Activated T-cell treated with anti-CD3 and anti-CD28 coated beads, Interleukin-2, amount 50 U/mL, for 4 hours (primary cell): Measurements from ENCODE around the gene SH3TC1. TPM values are rescaled to one million over a fixed set of nuclear protein-coding genes. Genes with fewer than 3 reads are reported as not detected.

Experiments used
- ATAC-seq, 2 donors: fragments of 200-7000 bp; cut with Tn5 transposase; one replicate each; pipeline ENCODE4 v1.10.0; 2021
- DNase-seq: peaks from one replicate; pipeline ENCODE4 v3.0.0-alpha.2; 2020
- H3K27me3 Mint-ChIP-seq: one replicate; pipeline ENCODE4 v1.8.0; 2021; ENCODE audit warnings: low read depth, mixed read lengths
- H3K36me3 Mint-ChIP-seq: one replicate; pipeline ENCODE4 v1.8.0; 2022; ENCODE audit warnings: mixed read lengths; ENCODE audit not compliant: insufficient read depth
- H3K4me1 Mint-ChIP-seq: one replicate; pipeline ENCODE4 v1.8.0; 2021; ENCODE audit warnings: low read depth, mixed read lengths
- H3K4me3 Mint-ChIP-seq: one replicate; pipeline ENCODE4 v1.8.0; 2021; ENCODE audit warnings: mild to moderate bottlenecking, moderate library complexity, mixed read lengths
- H3K9me3 Mint-ChIP-seq: one replicate; pipeline ENCODE4 v1.8.0; 2021; ENCODE audit warnings: mixed read lengths
- total RNA-seq, 3 donors: library from RNA; stranded (reverse); gene quantifications; one replicate each; pipeline ENCODE4 v1.2.1, GENCODE V29; 2021

The SH3TC1 gene
- total RNA-seq, 3 donors from 2014 or later: 3.0 to 8.8 (median 4.0) TPM

DNA sequence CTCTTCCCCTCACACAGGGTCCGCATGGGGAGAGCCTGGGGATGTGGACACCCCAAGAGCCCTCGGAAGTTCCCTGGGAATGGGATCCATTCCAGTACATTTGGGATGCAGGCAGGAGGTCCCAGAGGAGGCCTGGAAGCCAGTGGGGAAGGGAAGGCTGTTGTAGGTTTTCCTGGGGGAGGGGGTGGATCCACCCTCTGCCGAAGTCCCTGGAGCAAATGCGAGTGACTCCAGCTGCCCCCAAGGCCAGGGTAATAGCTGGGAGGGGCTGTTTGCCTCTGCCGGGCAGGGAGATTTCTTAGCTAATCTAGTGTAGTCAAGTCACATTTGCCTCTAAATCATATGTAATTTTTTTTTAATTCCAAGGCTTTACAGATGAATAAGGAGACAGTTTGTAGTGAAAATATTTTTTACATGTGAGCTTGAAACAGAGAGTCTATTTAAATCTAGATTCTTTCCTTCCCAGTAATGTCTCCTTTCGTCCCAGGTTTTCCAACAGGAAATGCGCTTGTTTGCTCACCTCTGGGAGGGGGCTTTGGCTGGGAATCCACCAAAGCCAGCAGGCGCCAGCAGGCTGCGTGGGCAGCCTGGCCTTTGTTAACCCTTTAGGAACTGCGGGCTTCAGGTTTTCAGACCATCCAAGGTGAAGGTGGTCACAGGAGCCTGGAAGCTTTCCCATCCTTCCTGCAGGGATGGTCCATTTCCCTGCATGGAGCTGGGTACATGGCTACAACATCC lies 26.8 kb downstream of the SH3TC1 start:
- Mint-ChIP-seq H3K4me3 (no peak overlapping the region), H3K9me3 (no peaks in the 10 kb centered on the region), H3K36me3 (peaks cover 14% of the 10 kb centered on the region), H3K4me1 (peaks cover 38% of the 10 kb centered on the region), H3K27me3 (no peaks in the 10 kb centered on the region)
- no peak for ATAC-seq
- no peak for DNase-seq

DNA sequence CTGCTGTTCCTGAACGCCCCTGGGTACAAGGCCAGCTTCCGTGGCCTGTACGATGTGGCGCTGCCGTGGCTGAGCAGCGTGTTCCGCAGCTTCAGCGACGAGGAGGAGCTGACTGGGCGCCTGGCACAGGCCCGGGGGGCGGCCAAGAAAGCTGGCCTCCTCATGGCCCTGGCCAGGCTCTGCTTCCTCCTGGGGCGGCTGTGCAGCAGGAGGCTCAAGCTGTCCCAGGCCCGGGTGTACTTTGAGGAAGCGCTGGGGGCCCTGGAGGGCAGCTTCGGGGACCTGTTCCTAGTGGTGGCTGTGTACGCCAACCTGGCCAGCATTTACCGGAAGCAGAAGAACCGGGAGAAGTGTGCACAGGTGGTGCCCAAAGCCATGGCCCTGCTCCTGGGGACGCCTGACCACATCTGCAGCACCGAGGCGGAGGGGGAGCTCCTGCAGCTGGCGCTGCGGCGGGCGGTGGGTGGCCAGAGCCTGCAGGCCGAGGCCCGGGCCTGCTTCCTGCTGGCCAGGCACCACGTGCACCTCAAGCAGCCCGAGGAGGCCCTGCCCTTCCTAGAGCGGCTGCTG lies 28.2 kb downstream of the SH3TC1 start:
- Mint-ChIP-seq H3K9me3 (no peaks in the 10 kb centered on the region), H3K4me1 (peaks cover 28% of the 10 kb centered on the region), H3K4me3 (no peak overlapping the region), H3K27me3 (no peaks in the 10 kb centered on the region), H3K36me3 (peaks cover 14% of the 10 kb centered on the region)
- ATAC-seq: no peak
- no peak for DNase-seq

DNA sequence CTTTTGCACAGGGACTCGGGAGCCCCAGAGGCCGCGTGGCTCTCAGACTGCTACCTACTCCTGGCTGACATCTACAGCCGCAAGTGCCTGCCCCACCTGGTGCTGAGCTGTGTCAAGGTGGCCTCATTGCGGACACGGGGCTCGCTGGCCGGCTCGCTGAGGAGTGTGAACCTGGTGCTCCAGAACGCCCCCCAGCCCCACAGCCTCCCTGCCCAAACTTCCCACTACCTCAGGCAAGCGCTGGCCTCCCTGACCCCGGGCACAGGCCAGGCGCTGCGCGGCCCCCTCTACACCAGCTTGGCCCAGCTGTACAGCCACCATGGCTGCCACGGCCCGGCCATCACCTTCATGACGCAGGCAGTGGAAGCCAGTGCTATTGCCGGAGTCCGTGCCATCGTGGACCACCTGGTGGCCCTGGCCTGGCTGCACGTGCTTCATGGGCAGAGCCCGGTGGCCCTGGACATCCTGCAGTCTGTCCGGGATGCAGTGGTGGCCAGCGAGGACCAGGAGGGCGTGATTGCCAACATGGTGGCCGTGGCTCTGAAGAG lies 28.8 kb downstream of the SH3TC1 start:
- Mint-ChIP-seq H3K36me3 (peaks cover 10% of the 10 kb centered on the region), H3K4me1 (peaks cover 24% of the 10 kb centered on the region), H3K9me3 (no peaks in the 10 kb centered on the region), H3K27me3 (no peaks in the 10 kb centered on the region), H3K4me3 (no peak overlapping the region)
- DNase-seq (no peak), ATAC-seq (no peak)

DNA sequence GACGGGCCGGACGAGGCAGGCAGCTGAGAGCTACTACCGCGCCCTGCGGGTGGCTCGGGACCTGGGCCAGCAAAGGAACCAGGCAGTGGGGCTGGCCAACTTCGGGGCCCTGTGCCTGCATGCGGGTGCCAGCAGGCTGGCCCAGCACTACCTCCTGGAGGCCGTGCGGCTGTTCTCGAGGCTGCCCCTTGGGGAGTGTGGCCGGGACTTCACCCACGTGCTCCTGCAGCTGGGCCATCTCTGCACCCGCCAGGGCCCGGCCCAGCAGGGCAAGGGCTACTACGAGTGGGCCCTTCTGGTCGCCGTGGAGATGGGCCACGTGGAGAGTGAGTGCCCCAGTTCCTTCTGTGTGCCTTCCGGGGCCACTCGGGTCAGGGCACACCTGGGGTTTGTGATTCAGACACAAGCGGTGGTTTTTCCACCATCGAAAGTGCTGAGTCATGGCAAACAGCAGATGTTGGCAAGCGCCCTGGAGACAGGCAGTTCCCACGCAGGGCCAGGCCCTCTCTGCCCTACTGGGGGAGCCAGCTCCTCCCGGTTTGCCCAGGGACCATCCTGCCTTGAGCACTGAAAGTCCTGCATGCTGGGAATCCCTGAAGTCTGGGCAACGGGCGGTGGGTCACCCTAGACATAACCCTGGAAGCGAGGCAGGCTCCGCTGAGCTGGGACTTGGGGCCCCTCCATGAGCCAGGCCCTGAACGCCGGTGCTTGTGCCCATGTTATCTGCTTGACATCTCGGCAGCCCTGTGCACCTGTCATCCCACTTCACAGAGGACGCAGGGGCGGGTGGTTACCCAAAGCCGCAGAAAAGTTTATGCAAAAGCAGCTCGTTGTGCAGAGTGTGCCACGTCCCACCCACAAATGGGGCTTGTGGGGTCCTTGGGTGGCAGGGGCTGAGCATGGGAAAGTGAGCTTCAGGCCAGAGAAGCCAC lies 29.5 kb downstream of the SH3TC1 start:
- ATAC-seq (peak; percentile 85 to 87), DNase-seq (peak; percentile 69)
- peaks cover 9% of the 10 kb centered on the region for H3K36me3 Mint-ChIP-seq
- no peaks in the 10 kb centered on the region for H3K27me3 Mint-ChIP-seq
- H3K9me3 Mint-ChIP-seq: no peaks in the 10 kb centered on the region
- peak overlapping the region; percentile 51 for H3K4me3 Mint-ChIP-seq
- peaks cover 24% of the 10 kb centered on the region for H3K4me1 Mint-ChIP-seq

DNA sequence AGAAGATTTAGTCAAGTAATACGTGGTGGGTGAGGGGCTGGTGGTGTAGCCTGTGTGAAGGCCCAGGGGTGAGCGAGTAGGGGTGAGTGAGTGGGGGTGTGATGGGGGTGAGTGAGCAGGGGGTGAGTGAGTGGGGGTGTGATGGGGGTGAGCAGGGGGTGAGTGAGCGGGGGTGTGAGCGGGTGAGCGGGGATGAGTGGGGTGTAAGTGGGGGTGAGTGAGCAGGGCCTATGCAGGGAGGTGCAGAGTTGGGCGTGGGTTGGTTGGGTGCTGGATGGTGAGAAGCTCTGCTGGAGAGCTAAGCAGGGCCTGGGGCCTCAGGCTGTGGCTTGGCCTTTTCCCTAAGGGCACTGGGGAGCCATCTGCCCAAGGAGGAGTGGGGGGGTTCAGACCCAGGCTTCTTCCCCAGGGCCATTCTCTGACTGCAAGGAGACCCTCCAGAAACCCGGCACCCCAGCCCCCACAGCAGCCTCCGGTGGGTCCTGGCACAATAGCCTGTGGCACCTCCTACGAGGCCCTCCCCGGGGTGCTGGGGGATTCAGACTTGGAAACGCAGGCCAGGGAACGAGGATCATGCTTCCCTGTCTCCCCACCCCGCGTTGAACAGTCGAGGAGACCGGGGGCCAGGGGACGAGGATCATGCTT lies 30.4 kb downstream of the SH3TC1 start:
- no peak overlapping the region for H3K4me3 Mint-ChIP-seq
- peaks cover 2% of the 10 kb centered on the region for H3K36me3 Mint-ChIP-seq
- no peak for DNase-seq
- no peaks in the 10 kb centered on the region for H3K9me3 Mint-ChIP-seq
- ATAC-seq: peak; percentile 7 to 31
- no peaks in the 10 kb centered on the region for H3K27me3 Mint-ChIP-seq
- H3K4me1 Mint-ChIP-seq: peaks cover 19% of the 10 kb centered on the region

DNA sequence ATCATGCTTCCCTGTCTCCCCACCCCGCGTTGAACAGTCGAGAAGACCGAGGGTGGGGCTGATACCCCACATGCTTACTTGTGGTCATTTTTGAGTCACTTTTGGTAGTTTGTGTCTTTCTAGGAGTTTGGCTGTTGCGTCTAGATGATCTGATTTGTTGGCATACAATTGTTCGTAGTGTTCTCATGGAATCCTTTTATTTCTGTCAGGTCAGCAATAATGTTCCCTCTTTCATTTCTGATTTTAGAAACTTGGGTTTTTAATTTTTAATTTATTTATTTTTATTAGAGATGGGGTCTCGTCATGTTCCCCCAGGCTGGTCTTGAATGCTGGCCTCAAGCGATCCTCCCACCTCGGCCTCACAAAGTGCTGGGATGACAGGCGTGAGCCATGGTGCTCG lies 30.9 kb downstream of the SH3TC1 start:
- Mint-ChIP-seq H3K4me3 (no peak overlapping the region), H3K36me3 (no peaks in the 10 kb centered on the region)

DNA sequence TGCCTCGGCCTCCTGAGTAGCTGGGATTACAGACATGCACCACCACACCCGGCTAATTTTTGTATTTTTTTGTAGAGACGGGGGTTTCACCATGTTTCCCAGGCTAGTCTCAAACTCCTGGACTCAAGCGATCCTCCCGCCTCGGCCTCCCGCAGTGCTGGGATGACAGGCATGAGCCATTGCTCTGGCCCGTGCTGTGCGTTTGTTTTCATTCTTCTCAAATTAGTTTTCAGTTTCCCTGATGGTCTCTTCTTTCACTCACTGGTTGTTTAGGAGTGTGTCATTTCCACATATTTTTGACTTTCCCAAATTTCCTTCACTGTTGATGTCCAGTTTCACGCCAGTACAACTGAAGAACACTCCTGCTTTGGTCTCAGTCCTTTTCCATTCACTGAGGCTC lies 31.8 kb downstream of the SH3TC1 start:
- Mint-ChIP-seq H3K4me3 (no peak overlapping the region), H3K27me3 (no peaks in the 10 kb centered on the region), H3K9me3 (no peaks in the 10 kb centered on the region), H3K4me1 (peaks cover 19% of the 10 kb centered on the region), H3K36me3 (no peaks in the 10 kb centered on the region)
- DNase-seq (no peak), ATAC-seq (no peak)

More for the DNA sequence above, 30.9 kb downstream of the SH3TC1 start:
- DNase-seq (no peak), ATAC-seq (no peak)
- H3K27me3 Mint-ChIP-seq: no peaks in the 10 kb centered on the region
- H3K9me3 Mint-ChIP-seq: no peaks in the 10 kb centered on the region
- peaks cover 19% of the 10 kb centered on the region for H3K4me1 Mint-ChIP-seq

DNA sequence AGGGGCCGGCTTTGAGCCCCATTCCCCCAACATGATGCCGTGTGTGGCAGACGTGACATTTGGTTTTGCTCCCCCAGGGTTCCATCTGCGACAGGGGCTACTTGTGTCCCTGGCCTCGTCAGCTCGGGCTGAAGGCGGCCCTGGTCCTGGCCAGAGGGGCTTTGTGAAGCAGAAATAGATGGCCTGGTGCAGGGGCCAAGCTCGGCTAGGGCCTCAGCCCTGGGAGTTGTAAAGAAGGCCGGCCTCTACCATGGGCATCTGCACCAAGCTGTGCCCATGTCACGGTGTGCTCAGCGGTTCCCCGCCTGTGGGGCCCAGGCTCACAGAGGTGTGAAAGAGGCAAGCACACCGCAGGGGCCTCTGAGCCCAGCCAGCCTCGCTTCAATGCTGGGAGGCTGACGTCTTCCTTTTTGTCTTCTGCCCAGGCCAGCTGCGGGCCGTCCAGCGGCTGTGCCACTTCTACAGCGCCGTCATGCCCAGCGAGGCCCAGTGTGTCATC lies 32.5 kb downstream of the SH3TC1 start:
- no peaks in the 10 kb centered on the region for H3K27me3 Mint-ChIP-seq

DNA sequence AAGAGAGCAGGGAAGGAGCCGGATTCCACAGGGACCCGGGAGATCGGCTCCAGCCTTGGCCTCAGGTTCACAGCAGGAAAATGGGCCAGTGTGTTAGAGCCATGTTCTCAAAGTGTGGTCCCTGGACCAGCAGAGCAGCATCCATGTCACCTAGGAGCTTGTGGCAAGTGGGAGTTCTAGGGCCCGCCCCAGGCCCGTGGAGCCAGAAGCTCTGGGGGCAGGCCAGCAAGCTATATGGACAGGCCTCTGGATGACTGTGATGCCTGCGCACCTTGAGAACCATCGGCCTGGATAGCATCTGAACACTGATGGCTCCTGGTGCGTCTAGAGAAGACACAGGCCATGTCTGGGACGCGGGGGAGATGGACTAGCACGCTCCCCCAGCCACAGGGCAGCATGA lies 33.7 kb downstream of the SH3TC1 start:
- H3K36me3 Mint-ChIP-seq: no peaks in the 10 kb centered on the region
- H3K4me1 Mint-ChIP-seq: peaks cover 15% of the 10 kb centered on the region
- no peaks in the 10 kb centered on the region for H3K9me3 Mint-ChIP-seq
- ATAC-seq: no peak
- no peaks in the 10 kb centered on the region for H3K27me3 Mint-ChIP-seq
- no peak for DNase-seq
- H3K4me3 Mint-ChIP-seq: no peak overlapping the region

More for the DNA sequence above, 32.5 kb downstream of the SH3TC1 start:
- H3K4me1 Mint-ChIP-seq: peaks cover 17% of the 10 kb centered on the region
- H3K4me3 Mint-ChIP-seq: no peak overlapping the region
- H3K36me3 Mint-ChIP-seq: no peaks in the 10 kb centered on the region
- no peak for ATAC-seq
- H3K9me3 Mint-ChIP-seq: no peaks in the 10 kb centered on the region
- no peak for DNase-seq

DNA sequence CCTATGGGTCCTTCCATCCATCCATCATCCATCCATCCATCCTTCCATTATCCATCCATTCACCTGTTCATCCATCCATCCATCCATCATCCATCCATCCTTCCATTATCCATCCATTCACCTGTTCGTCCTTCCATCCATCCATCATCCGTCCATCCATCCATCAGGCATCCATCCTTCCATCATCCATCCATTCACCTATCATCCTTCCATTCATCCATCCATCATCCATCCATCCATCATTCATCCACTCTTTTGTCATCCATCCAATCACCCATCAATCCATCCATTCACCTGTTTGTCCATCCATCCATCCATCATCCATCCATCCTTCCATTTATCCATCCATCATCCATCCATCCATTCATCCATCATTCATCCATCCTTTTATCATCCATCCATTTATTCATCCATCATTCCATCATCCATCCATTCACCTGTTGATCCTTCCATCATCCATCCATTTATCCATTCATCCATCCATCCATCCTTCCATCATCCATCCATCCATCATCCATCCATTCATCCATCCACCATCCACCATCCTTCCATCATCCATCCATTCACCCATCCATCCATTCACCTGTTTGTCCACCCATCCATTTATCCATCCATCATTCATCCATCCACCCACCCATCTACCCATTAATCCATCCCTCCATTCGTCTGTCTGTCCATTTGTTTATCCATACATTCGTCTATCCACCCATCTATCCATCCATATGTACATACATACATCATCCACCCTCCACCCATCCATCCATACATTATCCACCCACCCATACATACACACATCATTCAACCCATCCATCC lies 34.8 kb downstream of the SH3TC1 start:
- Mint-ChIP-seq H3K4me1 (peaks cover 9% of the 10 kb centered on the region), H3K9me3 (no peaks in the 10 kb centered on the region), H3K36me3 (no peaks in the 10 kb centered on the region), H3K4me3 (no peak overlapping the region), H3K27me3 (no peaks in the 10 kb centered on the region)
- no peak for ATAC-seq
- DNase-seq: no peak

DNA sequence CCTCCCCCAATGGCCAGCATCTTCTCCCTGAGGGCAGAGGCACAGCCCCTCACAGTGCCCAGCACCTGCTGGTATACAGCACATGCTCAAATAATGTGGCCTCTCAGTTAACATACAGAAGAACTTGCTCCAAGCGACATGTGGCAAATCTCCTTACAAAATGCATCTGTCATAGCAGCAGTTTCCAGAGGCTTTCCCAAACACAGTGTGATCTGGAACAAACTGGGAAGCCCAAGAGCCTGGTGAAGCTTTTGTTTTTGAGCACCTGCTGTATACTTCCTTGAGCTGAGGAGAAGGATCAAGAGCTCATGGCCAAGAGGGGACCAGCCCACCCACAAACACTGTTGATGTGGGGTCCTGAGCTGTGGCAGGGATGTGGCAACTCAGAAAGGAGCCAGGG lies 35.6 kb downstream of the SH3TC1 start:
- DNase-seq (no peak), ATAC-seq (no peak)
- Mint-ChIP-seq H3K9me3 (no peaks in the 10 kb centered on the region), H3K4me1 (peaks cover 6% of the 10 kb centered on the region), H3K4me3 (no peak overlapping the region), H3K36me3 (peaks cover 4% of the 10 kb centered on the region), H3K27me3 (no peaks in the 10 kb centered on the region)

DNA sequence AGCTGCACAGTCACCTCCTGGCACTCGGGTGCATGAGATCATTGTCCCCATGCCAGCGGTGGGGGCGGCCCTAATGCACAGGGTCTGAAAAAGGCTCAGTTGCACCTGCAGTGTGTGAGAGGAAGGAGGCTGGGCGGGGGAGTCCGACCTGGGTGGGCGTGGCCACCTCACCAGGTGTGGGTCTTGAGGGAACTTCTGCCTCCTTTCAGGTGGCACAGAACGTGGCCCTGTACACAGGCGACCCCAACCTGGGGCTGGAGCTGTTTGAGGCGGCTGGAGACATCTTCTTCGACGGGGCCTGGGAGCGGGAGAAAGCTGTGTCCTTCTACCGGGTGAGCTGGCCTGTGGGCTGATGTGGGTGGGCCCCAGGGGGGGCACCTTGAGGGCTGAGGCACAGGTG lies 36.1 kb downstream of the SH3TC1 start:
- ATAC-seq: no peak
- Mint-ChIP-seq H3K27me3 (no peaks in the 10 kb centered on the region), H3K4me3 (no peak overlapping the region), H3K36me3 (peaks cover 4% of the 10 kb centered on the region), H3K4me1 (peaks cover 6% of the 10 kb centered on the region), H3K9me3 (no peaks in the 10 kb centered on the region)
- DNase-seq: no peak

DNA sequence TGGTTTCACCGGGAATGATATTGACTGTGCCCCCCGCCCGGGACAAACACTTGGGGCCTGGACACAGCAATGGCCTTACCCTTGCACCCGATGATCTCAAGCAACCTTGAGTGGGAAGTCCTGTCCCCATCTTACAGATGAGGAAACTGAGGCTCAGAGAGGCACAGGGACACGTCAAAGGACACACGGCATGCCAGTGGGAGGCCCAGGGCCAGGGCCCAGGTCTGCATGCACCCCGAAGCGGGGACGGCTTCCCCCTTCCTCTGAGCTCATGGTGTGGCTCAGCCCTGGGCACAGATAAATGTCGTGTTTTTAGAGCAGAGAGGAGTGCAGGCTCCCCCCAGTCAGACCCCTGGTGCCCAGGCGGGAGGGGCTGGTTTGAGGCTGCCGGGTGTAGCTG lies 36.6 kb downstream of the SH3TC1 start:
- Mint-ChIP-seq H3K4me1 (peaks cover 3% of the 10 kb centered on the region), H3K27me3 (no peaks in the 10 kb centered on the region), H3K36me3 (peaks cover 4% of the 10 kb centered on the region), H3K9me3 (no peaks in the 10 kb centered on the region), H3K4me3 (no peak overlapping the region)
- no peak for DNase-seq
- ATAC-seq: no peak
